ENCODE data around the gene PRX.
A peak's percentile ranks its signal among the peaks of the same experiment; 100 is the strongest.
"Not testable (repeated sequence)": the region's sequence is repeated elsewhere in the genome, so short reads cannot be mapped to it uniquely, and the experiment has no call there.

PRX gene

DNA sequence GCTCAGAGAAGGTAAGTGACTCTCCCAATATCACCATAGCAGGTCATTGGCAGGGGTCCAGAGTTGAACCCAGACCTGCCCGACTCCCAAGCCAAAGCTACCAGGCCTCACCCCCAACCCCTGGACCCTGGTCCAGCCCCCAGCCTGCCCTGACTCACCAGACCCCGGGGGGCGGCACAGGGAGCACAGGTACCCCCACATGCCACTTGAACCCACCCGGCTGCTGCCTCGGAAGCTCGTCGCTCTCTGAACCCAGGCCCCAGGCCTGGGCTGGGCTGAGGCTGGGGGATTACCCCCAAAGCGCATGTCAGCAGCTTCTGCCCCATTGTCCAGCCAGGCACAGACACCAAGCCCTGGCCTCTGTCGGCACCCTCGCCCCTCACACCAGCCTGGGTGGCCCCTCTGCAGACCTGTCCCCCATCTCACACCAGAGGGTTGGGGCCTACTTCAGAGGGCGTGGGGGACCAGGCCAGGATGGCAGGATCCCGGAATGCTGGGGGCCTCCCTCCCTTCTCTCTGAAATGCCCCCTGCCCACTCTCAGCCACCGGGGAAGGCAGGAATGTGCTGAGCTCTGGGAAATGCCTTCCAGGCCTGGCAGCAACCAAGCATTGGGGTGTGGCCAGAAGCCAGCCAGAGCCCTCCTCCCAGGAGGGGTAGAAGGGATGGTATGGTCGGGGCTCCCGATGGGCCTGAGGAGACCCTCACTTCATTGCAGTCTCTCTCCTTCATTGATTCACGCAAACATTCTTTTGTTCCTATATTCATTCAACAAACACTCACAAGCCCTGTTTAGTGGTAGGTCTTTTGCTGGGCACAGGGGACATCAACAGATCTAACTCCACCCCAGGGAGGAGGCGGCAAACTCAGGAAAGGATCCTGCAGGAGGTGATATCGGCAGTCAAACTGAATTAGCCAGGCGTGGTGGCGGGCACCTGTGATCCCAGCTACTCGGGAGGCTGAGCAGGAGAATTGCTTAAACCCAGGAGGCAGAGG, 1.7 kb upstream of the PRX start:
- DNase-seq = no peak

- DNase-seq = no peak
These were observed 312 bp downstream of the PRX start for GRCh38 chr19:40412866-40413265.

DNA sequence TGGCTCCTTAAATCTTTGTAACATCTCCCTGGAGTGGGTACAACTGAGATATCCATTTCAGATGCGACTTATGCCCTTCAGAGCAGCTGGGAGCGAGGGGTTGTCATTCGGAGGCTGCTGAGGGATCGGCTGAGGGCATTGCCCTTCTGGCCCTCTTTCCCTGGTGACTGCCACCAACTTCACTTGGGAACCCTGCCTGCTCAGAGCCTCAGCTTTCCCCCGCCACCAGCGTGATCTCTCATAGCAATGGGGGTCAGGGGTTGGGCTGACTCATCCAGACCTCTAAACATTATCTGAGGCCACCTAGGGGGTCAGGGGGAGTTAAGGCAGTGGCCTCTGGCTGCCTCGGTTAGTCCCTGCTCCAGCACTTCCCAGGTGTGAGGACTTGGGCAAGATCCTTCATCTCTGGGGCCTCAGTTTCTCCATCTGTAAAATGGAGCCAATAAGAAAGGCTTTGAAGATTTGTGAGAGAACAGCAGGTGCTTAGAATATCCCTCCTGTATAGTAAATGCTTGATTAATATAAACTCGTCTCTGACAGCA, 1.1 kb downstream of the PRX start:
- DNase-seq = no peak

DNA sequence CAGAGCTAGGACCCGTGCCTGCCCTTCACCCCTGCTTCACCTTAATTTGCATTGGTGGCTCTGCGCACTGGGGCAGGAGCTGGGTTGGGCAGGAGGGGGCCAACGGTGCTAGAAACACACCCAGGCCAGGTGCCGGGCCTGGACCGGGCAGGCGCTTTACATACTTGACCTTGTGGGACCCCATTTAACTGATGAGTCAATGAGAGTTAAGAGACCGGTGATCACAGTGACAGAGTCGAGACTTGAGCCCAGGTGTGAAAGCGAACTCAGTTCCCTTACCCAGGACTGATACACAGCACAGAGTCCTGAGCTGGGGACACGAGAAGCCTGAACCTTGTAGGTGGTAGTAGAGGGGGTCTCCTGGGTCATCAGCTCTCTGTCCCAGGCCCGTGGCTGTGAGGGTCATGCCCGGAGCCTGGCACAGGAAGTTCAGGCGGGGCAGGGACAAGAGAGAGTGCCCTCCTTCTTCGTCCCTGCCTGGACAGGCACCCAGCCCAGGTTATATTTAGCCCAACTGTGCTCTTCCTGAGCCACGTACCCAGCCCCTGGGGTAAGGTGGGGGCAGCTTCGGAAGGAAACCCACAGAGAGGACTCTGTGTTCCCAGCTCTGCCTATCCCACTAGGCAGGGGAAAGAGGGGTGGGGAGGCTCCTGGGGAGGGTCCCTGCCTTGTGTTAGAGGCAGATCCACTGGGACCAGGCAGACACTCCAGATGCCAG, 1.9 kb downstream of the PRX start:
- DNase-seq = no peak

GRCh38 chr19:40410030-40410389, 3.2 kb downstream of the PRX start:
- DNase-seq = no peak

GRCh38 chr19:40408598-40408925, 4.6 kb downstream of the PRX start:
- not testable (repeated sequence) for DNase-seq

- peak; percentile 15 for DNase-seq
These were observed 5.2 kb downstream of the PRX start for GRCh38 chr19:40407714-40408597.

- DNase-seq = peak; percentile 90
These were observed 9.8 kb downstream of the PRX start for GRCh38 chr19:40403262-40403984.

DNA sequence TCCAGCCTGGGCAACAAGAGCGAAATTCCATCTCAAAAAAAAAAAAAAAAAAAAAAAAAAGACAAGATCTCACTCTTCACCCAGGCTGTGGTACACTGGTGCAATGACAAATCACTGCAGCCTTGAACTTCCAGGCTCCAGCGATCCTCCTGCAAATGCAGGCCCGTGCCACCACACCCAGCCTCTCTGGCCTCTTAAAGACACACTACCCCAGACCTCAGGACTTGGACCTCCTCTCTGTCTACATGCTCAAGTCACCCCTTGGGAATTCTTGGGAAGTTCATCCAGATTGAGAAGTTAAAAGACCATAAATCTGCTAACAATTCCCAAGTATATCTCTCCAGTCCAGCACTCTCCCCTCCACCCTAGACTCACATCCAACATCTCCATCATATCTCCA, 12.6 kb downstream of the PRX start:
- DNase-seq = no peak

GRCh38 chr19:40398417-40399131, 14.6 kb downstream of the PRX start:
- peak; percentile 84 for DNase-seq

DNA sequence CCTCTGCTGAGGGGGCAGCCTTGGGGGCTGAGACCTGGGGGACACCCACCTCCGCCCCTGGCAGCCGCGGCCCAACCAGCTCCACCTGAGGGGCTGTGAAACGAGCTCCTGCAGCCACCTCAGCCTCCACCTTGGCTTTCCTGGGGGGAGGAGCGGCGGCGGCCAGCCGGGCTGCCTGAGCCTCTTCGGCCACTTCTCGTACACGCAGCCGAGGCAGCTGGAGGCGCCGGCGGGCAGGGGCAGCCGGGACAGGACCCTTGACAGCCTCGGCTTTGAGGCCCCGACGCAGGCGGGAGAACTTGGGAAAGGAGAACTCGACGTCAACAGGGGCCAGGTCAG, 15.6 kb downstream of the PRX start:
- DNase-seq = no peak

DNA sequence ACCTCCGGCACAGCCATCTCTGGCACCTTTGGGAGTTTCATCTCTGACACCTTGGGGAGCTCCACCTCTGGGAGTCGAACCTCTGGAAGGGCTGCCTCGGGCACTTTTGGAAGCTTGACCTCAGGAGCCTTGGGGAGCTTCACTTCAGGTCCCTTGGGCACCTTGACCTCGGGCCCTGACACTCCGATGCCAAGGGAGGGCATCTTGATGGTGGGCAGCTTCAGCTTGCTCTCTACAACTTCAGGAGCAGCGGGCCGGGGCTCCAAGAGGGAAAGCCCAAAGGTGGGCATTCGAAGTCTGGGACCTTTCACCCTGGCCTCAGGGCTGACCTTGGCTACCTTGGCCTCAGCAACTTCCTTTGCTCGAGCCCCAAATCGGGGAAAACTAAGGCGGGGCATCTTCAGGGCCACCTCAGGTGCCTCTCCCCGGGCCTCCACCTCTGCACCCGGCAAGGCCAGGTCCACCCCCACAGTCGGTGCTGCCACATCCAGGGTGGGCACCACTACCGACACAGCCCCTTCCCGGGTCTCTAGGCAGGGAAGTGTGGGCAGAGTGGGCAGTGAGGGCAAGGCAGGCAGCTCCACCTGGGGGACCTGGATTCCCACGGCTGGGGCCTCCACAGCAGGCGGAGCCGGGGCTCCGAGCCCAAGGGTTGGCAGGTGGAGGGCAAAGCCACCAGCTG, 16.2 kb downstream of the PRX start:
- no peak for DNase-seq

DNA sequence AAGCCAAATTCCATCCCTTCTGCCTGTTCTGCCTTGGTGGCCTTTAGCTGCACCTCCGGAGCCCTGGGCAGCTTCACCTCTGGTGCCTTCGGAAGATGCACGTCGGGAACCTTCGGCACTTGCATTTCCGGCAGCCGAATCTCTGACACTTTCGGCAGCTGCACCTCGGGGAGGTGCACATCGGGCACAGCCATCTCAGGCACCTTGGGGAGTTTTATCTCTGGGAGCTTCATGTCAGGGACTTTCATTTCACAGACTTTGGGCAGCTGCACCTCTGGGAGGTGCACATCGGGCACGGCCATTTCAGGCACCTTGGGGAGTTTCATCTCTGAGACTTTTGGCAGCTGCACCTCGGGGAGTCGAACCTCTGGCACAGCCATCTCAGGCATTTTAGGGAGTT, 17.2 kb downstream of the PRX start:
- DNase-seq = no peak

DNA sequence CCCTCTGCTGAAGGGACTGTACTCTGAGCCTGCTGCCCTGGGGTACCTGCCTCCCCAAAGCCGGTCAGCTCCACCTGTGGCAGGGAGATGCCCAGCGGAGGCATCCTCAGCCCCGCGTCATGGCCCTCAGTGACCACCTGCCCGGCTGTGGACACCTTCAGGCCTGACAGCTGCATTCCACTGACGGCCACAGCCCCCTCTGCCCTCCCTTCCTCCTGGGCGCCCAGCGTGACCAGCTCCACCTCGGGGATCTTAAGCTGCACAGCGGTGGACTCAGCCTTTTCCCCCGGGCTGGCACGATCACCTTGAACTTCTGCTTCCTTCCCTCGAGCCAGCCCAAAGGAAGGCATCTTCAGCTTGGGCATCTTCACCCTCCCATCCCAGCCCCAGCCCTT, 18.4 kb downstream of the PRX start:
- DNase-seq = no peak

- DNase-seq = no peak
These were observed 19.0 kb downstream of the PRX start for GRCh38 chr19:40393894-40394815.

DNA sequence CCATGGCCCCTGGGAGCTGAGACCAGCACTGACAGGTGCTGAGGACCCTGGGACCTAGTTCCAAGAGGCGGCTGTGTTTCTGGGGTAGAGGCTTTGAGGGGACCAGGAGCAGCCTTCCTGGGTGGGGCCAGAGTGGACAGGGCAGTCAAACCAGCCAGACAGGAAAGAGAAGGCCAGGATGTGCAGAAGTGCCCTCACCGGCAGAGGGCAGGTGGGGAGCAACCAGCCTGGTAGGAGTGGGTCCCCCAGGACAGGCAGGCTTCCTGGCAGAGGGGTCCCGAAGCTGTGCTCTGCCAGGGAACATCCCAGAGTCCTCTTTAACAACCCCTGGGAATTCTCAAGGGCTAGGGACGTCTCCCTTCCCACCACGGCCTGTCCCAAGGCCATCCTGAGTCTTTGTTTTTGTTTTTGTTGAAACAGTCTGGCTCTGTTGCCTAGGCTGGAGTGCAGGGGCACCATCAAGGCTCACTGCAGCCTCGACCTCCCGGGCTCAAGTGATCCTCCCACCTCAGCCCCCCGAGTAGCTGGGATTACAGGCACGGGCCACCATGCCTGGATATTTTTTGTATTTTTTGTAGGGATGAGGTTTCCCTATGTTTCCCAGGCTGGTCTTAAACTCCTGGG, 20.2 kb downstream of the PRX start:
- DNase-seq = no peak

DNA sequence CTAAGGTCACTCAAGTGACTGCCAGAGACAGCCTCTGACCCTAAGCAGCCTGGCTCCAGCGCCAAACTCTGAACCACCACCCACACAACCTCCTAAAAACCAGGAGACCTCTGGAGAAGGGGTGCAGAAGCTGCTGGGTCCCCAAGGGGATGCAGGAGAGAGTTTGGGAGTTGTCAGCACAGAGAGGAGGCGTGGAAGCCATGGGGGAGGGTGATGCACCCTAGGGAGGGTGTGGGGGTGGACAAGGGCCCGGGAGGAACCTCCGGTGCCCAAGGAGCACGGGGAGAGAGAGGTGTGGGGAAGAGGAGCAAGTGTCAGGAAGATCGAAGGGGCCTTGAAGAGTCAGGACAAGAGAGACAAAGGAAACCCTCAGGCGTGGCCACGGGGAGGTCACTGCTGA, 21.1 kb downstream of the PRX start:
- no peak for DNase-seq

DNA sequence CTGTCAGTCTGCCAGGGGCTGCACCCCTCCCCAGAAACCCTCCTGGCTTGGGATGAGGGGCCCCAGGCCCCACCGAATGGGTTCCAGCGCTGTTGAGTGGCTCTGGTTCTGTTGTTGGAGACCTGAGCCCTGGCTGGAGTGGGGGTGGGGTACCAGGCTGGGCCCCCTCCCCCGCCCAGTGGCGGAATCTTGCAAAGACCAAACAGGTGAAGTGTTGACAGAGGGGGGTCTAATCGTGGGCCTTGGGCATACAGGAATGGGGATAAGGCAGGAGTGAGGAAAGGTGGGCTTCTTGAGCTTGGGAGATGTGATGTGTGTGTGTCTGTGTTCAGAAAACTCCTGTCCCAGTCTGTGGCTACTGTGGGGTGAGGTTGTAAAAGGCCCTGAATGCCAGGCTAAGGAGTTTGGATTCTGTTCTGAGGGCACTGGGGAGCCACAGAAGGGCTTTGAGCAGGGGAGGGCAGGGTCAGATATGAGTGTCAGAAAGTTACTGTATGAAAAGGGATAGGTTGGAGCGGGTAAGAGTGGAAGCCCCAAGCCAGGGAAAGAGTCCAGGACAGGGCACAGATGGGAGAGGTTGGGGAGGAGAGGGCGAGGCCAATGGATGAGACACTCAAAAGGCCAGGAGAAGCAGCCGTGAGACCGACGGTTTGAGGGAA, 23.0 kb downstream of the PRX start, which contains the start of gene HIPK4:
TSS of gene HIPK4 (minus strand) at position 98 of the 659 bp plus-strand sequence. CDS start 279 bp downstream, outside the sequence.
- no peak for DNase-seq

Measured in CD4-positive, alpha-beta T cell treated with Interleukin-17A for 4 hours (primary cell).